Measurements from ENCODE around the gene STAB2.

- TF ChIP-seq CTCF (IDR thresholded peaks at IDR 0.05) (no peak), ZFX (IDR thresholded peaks at IDR 0.05; ENCODE audit: borderline replicate concordance) (no peak)
Observed at GRCh38 chr12:103668520-103668919, 81.4 kb downstream of the STAB2 start.
